ENCODE data around the gene CBX7. TPM values are rescaled to one million over a fixed set of nuclear protein-coding genes. Genes with fewer than 3 reads are reported as not detected.

CBX7 gene
- polyA plus RNA-seq, 1 donor from 2014 or later, result 4.4 TPM

GRCh38 chr22:39087881-39088684 is 64.4 kb downstream of the CBX7 start:
- H3K79me2 ChIP-seq (replicated peaks; ENCODE audit: insufficient read depth, low read length), result no peaks in the 10 kb centered on the region
- H3K4me2 ChIP-seq (ENCODE audit: low read length), result no peak overlapping the region
- no peak for TF ChIP-seq EZH2 (IDR thresholded peaks at IDR 0.05; ENCODE audit: borderline replicate concordance, insufficient read depth, low read length, poor library complexity, severe bottlenecking)
- no peak for TF ChIP-seq TAF1 (IDR thresholded peaks at IDR 0.05; ENCODE audit: low read depth)
- TF ChIP-seq SMC3 (conservative IDR thresholded peaks at IDR 0.05; ENCODE audit: poor library complexity), result no peak
- TF ChIP-seq POLR2AphosphoS5 (IDR thresholded peaks at IDR 0.05), result no peak
- no peak for TF ChIP-seq EP300 (conservative IDR thresholded peaks at IDR 0.05; ENCODE audit: poor library complexity, severe bottlenecking)
- TF ChIP-seq RAD21 (conservative IDR thresholded peaks at IDR 0.05), result no peak
- H3K4me3 ChIP-seq (ENCODE audit: low read length), result no peak overlapping the region
- H3K9me2 ChIP-seq (ENCODE audit: insufficient read depth, low read length), result no peaks in the 10 kb centered on the region
- no peaks in the 10 kb centered on the region for H4K20me1 ChIP-seq (ENCODE audit: insufficient read depth)
- no peaks in the 10 kb centered on the region for H3K27me3 ChIP-seq (ENCODE audit: insufficient read depth, low read depth, low read length)
- no peak overlapping the region for H3K9ac ChIP-seq (ENCODE audit: low read length)
- no peak overlapping the region for H3K27ac ChIP-seq (ENCODE audit: low read length)
- H3K9me3 ChIP-seq (ENCODE audit: low read length), result no peaks in the 10 kb centered on the region
- no peak overlapping the region for H2AFZ ChIP-seq (ENCODE audit: low read depth, low read length)
- no peaks in the 10 kb centered on the region for H3K36me3 ChIP-seq (ENCODE audit: insufficient read depth, low read length)
- no peaks in the 10 kb centered on the region for H3F3A ChIP-seq (ENCODE audit: insufficient read depth, low read length, poor library complexity, severe bottlenecking)

- TF ChIP-seq MXI1 (conservative IDR thresholded peaks at IDR 0.05; ENCODE audit: poor library complexity, severe bottlenecking) (no peak), EZH2 (IDR thresholded peaks at IDR 0.05; ENCODE audit: borderline replicate concordance, insufficient read depth, low read length, poor library complexity, severe bottlenecking) (no peak), REST (IDR thresholded peaks at IDR 0.05; ENCODE audit: borderline replicate concordance) (no peak), TAF1 (IDR thresholded peaks at IDR 0.05; ENCODE audit: low read depth) (no peak), CTCF (IDR thresholded peaks at IDR 0.05; ENCODE audit: poor library complexity, severe bottlenecking) (no peak), POLR2AphosphoS5 (IDR thresholded peaks at IDR 0.05) (no peak), EP300 (conservative IDR thresholded peaks at IDR 0.05; ENCODE audit: poor library complexity, severe bottlenecking) (no peak), SMC3 (conservative IDR thresholded peaks at IDR 0.05; ENCODE audit: poor library complexity) (no peak), RAD21 (conservative IDR thresholded peaks at IDR 0.05) (no peak)
- Histone ChIP-seq H3K36me3 (ENCODE audit: insufficient read depth, low read length) (no peaks in the 10 kb centered on the region), H3K4me2 (ENCODE audit: low read length) (no peak overlapping the region), H3K27me3 (ENCODE audit: insufficient read depth, low read depth, low read length) (no peaks in the 10 kb centered on the region), H3K27ac (ENCODE audit: low read length) (no peak overlapping the region), H3K9me2 (ENCODE audit: insufficient read depth, low read length) (no peaks in the 10 kb centered on the region), H3F3A (ENCODE audit: insufficient read depth, low read length, poor library complexity, severe bottlenecking) (no peaks in the 10 kb centered on the region), H4K20me1 (ENCODE audit: insufficient read depth) (no peaks in the 10 kb centered on the region), H2AFZ (ENCODE audit: low read depth, low read length) (no peak overlapping the region), H3K79me2 (replicated peaks; ENCODE audit: insufficient read depth, low read length) (no peaks in the 10 kb centered on the region), H3K4me3 (ENCODE audit: low read length) (no peak overlapping the region), H3K9ac (ENCODE audit: low read length) (no peak overlapping the region), H3K9me3 (ENCODE audit: low read length) (no peaks in the 10 kb centered on the region)
Measured at GRCh38 chr22:39087098-39087497, 65.4 kb downstream of the CBX7 start.

Data from neural cell (in vitro differentiated cells).